DOHH2 (cell line): Measurements from ENCODE around the gene GABRB1.

Source experiments
- EZH2phosphoT487 ChIP-seq: fragments of 200-600 bp; sonication (generic); IDR thresholded peaks from 2 replicates; pipeline ENCODE4 v1.6.1; 2017; ENCODE audit warnings: borderline replicate concordance, mild to moderate bottlenecking, antibody characterized with exemption, low read length, moderate library complexity, mixed read lengths
- TF ChIP-seq, protein P1 (sequence below): fragments of 200-600 bp; sonication (generic); IDR thresholded peaks from one replicate; pipeline ENCODE4 v1.5.1; 2014; ENCODE audit warnings: antibody characterized with exemption, mild to moderate bottlenecking, low read depth, low read length; ENCODE audit not compliant: poor library complexity, severe bottlenecking

GRCh38 chr4:47287735-47288134 lies 256.4 kb downstream of the GABRB1 start:
- TF ChIP-seq, protein P1, sequence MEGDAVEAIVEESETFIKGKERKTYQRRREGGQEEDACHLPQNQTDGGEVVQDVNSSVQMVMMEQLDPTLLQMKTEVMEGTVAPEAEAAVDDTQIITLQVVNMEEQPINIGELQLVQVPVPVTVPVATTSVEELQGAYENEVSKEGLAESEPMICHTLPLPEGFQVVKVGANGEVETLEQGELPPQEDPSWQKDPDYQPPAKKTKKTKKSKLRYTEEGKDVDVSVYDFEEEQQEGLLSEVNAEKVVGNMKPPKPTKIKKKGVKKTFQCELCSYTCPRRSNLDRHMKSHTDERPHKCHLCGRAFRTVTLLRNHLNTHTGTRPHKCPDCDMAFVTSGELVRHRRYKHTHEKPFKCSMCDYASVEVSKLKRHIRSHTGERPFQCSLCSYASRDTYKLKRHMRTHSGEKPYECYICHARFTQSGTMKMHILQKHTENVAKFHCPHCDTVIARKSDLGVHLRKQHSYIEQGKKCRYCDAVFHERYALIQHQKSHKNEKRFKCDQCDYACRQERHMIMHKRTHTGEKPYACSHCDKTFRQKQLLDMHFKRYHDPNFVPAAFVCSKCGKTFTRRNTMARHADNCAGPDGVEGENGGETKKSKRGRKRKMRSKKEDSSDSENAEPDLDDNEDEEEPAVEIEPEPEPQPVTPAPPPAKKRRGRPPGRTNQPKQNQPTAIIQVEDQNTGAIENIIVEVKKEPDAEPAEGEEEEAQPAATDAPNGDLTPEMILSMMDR: no peak
- no peak for TF ChIP-seq EZH2phosphoT487
